ENCODE measurements around the gene MCAM.

Gene MCAM, protein sequence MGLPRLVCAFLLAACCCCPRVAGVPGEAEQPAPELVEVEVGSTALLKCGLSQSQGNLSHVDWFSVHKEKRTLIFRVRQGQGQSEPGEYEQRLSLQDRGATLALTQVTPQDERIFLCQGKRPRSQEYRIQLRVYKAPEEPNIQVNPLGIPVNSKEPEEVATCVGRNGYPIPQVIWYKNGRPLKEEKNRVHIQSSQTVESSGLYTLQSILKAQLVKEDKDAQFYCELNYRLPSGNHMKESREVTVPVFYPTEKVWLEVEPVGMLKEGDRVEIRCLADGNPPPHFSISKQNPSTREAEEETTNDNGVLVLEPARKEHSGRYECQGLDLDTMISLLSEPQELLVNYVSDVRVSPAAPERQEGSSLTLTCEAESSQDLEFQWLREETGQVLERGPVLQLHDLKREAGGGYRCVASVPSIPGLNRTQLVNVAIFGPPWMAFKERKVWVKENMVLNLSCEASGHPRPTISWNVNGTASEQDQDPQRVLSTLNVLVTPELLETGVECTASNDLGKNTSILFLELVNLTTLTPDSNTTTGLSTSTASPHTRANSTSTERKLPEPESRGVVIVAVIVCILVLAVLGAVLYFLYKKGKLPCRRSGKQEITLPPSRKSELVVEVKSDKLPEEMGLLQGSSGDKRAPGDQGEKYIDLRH

DNA sequence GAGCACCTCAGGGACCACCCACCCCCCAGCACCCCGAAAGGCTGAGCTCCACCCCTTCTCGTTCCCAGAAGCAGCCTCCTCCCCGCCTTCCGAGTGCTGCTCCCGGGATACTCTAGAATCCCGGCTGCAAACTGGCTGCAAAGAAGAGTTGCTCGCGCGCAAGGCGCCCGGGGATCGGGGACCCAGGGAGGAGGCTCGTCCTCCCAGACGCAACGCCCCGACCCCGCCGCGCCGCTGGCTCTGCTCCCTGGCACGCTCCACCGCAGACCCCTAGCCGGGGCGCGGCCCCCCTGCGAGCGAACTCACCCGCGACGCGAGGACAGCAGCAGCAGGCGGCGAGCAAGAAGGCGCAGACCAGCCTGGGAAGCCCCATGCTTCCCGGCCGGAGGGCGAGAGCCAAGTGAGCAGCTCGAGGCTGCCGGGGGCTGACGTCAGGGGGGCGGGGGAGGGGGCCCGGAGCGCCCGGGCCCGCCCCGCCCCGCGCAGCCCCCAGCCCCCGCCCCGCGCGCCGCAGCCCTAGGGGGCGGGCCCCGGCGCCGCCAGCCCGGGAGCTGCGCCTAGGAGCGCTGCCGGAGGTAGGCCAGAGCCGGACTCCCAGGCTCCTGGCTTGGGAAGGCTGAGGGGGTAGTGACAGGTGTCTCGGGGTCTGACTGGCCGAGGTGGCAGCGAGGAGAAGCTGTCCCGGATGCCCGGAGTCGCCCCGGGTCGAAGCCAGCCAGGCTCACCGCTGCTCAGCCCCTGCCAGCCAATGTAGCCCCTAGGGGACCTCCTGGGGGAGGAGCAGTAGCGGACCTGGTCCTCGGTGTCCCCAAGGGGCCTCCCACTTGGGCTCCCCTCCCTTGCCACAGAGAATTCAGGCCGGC, at the start of gene MCAM:
TSS of gene MCAM (minus strand) at position 402 of the 863 bp plus-strand sequence. CDS start at position 373, 29 bp downstream.
- peak within 1 kb of the TSS; percentile 69 for H3K4me3 ChIP-seq (ENCODE audit: low read depth, low read length)
- no peak for DNase-seq (ENCODE audit: low read depth)

DNA sequence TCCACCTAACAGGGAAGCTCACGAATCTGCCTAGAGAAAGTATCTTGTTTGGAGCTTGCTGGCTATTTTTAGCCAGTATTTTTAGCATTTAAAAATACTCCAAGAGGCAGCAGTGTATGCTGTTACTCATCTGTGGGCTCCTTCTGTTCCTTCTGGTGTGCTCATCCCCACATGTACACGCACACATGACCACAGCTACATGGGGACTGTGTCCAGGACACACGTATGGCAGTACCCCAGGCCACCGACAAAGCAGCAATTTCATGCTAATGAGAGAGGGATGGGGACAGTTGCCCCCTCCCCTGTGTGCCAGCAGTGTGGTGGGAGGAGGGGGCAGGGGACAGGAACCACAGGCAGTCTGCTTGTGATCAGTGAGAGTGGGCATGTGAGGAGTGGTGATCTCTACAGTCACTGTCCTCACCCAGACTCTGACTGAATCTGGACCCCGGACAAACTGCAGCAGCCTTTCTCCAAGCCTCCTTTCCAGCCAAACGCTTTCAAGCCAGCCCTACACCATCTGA, 48.2 kb upstream of the MCAM start:
- DNase-seq (ENCODE audit: low read depth): no peak
- no peak overlapping the region for H3K4me3 ChIP-seq (ENCODE audit: low read depth, low read length)

DNA sequence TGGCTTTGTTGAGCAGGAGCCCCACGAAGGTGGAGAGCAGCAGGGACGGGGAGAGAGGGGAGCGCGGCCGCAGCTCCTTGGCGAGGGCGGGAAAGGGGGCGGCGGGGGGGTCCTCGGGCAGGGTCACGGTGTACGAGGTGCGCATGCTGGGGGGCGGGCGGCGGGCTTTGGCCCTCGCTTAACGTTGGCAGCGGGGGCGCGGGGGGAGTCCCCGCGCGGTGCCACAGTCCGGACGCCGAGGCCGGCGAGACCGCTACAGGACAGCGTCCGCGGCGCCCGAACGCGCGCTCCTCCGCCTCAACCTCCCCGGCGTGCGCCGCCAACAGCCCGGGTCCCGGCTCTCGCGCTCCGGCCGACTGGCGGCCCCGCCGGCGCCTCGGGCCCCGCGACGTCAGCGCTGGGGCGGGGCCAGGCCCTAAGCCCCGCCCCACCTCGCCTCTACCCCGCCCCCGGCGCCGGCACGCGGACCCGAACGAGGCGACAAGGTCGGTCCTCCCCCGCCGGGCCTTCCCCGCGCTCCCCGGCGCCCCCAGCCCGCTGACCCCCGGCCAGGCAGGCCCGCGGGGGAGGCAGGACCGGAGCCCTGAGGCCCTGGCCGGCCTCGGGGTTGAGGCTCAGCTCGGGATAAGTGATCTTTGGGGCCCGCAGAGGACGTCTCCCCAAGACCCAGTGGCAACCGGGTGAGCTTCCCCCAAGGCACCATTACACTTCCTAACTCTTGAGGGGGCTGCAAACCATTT, 47.1 kb upstream of the MCAM start:
- DNase-seq (ENCODE audit: low read depth): no peak
- peak overlapping the region; percentile 51 for H3K4me3 ChIP-seq (ENCODE audit: low read depth, low read length)

DNA sequence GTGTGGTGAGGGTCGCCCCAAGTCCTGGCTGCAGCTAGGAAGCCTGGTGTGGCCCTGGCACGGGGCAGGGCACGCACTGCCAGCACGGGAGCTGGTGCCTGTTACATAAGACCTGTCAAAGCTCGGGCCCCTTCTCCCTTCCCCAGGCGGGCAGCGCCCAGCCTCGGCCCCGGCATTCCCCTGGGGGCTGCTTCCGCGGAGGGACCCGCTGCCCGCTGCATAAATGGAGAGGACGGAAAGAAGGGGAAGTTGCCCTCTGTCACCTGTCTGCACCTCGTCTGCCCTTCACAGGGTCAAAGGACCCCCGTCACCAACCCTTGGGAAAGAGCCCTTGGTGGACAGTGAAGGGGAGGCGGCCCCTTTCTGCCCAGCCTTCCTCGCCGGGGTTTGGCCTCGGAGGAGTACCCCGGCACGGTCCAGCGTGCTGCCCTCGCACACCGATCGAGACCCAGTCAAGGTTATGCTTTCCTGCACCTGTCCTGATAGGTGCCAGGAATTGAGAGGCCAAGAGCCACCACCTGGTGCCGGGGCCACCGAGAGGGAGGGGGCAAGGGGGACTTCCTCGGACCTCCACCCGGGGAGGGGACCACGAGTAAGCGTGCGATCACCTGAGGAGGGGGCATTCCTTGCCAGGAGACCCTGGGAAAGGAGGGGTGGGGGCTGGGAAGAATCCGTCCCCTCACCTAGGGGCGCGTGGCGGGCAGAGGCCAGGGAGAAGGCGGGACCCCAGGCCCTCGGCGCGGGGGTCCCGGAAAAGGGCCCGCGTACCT, 46.3 kb upstream of the MCAM start:
- peak overlapping the region; percentile 51 for H3K4me3 ChIP-seq (ENCODE audit: low read depth, low read length)
- DNase-seq (ENCODE audit: low read depth): no peak

DNA sequence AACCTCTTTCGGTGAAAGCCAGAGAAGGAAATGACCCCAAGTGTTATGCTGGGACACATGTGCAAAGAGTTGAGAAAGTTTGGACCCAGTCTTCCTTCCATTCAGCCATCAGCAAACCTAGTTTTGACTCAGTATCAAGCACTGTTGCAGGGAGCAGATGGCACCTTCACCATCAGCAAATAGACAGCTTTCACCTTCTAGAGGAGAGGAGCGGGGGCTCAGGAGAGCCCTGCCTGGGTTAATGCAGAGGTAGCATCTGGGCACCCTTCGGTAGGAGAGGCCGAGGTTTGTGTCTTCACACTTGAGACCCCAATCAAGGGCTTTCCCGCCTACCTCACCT, 45.8 kb upstream of the MCAM start:
- H3K4me3 ChIP-seq (ENCODE audit: low read depth, low read length): peak overlapping the region; percentile 51

DNA sequence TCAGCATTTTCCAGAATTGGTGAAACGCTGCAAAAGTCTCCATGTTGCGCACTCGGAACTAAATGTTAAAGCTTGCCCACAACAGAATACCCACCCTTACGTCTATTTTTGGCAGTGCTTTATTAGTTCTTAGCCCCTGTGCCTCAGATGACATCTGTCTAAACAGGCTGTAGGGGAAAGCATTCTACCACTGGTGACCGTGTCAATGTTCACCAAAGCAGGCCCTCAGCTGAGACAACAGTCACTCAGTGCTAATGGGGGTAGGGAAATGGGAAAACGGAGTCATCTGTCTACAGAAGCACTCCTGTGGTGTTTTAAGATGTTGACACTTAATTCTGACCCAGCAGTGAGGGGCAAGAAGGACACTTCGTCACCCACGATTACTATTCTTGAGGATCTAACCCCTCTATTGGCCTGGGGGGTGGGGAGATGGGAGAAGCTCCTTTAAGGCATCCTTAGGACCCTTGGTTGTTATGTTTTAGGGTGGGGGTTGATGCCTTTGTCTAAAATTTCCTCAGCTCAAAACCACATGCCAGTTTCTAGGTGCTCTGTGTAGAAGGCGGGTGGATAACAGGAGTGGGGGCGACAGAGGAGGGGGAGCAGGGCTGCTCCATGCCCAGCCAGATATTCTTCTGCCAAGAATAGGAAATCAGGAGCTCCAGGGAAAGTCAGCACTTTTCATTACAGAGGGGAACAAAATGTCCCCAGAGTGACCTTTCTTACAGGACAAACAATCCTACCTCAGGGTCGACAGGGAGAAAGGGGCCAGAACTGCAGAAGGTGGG, 45.2 kb upstream of the MCAM start:
- peak overlapping the region; percentile 51 for H3K4me3 ChIP-seq (ENCODE audit: low read depth, low read length)
- no peak for DNase-seq (ENCODE audit: low read depth)

More for the DNA sequence above, 45.8 kb upstream of the MCAM start:
- DNase-seq (ENCODE audit: low read depth): no peak

DNA sequence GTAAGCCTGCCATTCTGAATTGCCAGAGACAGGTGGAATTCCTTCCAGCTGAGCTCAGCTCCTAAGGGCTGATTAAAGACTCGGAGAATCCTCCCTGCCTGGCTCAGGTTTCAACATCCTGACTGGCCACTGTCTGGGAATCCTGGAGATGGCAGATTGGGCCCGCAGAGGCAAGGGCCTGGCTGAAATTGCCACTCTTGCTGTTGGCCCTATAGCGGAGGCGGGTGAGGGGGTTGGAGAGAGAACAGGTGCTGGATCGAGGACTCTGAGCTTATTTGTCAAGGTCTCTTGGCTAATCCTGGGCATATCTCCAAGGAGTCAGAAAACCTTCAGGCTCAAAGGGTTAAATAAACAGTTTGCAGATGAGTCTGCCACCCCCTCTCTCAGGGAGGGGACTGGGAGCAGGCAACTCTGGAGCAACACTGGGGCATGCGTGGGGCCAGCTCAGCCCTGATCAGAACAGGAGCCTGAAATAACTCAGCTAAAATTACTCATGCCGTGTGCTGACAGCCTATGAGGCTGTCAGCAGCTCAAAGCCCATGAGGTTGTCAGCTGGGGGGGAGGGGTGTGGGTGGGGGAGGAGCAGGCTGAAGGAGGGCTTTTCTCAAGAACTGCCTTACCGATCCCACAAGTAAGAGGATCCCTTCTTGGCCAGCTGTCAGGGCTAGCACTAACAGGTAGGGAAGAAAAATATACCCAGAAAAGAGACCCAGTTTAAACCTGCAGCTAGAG, 44.3 kb upstream of the MCAM start:
- peak overlapping the region; percentile 16 for H3K4me3 ChIP-seq (ENCODE audit: low read depth, low read length)
- DNase-seq (ENCODE audit: low read depth): peak; percentile 86

DNA sequence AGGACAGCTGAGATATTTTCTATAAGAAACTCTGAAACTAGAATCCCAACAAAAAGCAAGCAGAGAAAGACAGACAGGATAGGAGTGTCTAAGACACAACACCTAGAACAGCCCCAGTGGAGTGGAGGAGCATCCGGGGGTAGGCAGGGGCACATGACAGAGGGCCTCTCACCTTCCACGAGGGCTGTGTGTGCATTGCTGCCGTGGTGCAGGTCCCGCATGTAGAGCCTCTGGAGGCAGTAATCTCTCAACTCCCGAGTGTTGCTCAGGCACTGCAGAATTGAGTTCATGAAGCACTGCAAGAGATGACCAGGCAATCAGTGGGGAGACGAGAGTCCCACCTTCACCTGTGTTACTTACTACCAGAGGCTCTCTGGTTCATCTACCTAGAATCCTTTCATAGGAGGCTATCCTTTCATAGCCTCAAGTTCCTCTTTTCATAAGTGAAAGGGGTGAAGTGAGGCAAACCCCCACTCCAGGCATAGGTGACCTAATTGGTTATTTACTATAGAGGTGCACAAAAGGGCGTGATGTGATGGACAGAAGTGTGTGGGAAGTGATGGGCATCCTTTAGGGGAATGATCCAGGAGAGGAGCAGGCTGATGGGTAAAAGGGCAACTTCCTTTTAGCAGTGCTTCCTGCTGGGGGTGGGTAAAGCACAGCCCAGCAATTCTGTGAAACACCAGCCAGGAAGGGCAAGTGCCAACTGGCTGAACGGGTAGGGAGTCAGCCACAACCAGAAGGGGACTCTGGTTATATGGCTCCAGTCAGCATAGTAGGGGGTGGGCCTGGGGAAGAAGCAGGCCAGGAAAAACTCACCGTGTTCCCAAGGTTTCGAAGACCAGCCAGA, 42.7 kb upstream of the MCAM start:
- no peak overlapping the region for H3K4me3 ChIP-seq (ENCODE audit: low read depth, low read length)
- no peak for DNase-seq (ENCODE audit: low read depth)

DNA sequence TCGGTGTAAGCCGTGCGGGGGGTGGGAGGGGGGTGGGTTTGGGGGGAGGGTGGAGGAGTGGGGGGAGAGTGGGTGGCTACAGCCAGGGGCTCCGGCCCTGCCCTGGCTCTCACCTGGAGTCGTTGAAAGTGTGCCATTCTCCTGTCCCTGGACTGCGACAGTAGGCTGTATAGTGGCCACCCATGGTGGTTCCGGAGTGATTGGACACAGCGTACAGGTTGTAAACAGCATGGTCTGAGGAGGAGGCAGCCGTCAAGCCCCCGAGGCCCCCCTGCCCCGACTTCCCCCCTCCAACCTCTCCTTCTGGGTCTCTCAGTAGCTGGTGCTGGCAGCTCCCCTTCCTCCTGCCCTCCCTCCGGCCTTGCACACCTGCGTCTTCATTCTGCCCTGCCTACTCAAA, 40.1 kb upstream of the MCAM start:
- DNase-seq (ENCODE audit: low read depth): no peak
- H3K4me3 ChIP-seq (ENCODE audit: low read depth, low read length): peak overlapping the region; percentile 49

DNA sequence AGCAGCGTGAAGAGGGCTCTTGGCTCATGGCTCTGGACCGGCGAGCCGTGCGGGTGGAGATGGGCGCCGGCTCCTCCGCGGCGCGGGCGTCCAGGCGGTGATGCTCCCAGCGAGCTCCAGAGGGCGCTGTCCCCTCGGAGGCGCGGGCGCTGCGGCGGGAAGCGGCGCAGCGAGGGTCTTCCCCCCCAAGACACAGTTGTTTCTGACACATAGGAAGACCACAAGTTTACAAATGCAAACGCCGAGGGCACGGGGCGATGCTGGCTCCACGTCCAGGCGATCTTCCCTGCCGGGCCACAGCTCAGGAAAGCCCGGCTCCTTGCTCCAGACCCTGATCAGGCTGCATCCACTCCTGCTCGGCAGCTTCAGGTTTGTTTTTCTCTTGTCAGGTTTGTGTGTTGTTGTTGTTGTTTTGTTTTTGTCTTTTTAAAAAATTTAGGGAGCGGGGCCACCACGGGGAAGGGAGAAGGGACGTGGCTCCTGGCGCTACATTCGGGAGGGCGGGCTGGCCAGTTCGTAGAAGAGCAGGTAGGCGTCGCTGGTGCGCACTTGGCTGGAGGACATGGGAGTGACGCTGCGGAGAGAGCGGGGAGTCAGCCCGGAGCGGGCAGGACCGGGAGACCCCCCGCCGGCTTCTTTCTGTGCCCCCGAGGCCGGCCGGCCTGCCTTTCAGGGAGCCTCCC, 39.6 kb upstream of the MCAM start:
- no peak for DNase-seq (ENCODE audit: low read depth)
- H3K4me3 ChIP-seq (ENCODE audit: low read depth, low read length): peak overlapping the region; percentile 49

DNA sequence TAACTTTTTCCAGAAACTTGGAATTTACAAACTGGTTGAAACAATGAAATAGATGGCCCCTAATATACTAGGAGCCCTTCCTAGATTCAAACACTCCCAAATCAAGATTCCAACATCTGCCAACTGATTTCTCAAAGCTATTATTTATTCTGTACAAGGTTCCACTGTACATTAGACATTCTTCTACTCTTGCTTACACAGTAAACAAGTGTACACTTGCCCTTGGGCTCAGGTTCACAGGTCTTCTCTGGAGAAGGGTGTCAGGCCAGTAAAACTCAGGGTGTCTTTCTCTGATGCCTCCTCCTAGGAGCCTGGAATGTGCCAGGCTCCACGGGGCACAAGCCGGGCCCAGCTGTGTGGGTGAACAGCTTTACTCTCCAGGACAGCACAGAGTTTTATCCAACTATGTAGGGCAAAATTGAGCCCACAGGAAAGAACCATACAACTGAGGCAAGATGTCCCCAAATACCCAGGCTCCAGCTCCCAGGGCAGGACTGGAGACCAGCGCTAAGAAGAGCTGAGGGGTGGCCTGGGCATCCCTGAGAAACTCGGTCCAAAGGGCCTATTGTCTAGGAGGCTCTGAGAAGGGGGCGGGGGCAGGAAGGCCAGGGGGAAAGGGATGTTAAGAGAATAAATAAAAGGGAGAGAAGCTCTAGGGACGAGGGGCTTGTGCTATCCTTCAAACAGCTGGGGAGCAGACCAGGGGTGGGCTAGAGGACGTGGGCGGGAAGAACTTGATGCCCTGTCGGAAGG, 38.3 kb upstream of the MCAM start:
- H3K4me3 ChIP-seq (ENCODE audit: low read depth, low read length): no peak overlapping the region
- DNase-seq (ENCODE audit: low read depth): no peak

DNA sequence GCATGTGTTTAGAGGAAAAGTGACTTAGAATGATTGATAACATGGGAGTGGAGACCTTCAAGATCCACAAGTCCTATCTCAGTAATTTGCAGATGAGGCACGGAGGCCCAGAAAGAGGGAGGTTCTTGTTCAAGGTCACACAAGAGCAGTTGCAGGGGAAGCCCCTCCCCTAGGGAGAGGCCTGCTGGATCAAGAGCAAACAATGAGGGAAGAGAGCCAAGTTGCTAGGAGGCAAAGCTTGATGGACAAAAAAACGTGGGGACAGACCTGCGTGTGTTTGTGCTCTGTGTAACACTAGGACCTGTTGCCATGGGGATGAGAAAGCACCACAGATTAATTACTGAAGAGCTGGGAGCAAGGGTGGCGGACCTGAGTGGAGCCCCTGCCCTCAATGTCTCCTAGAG, 35.9 kb upstream of the MCAM start:
- DNase-seq (ENCODE audit: low read depth): no peak
- H3K4me3 ChIP-seq (ENCODE audit: low read depth, low read length): no peak overlapping the region

DNA sequence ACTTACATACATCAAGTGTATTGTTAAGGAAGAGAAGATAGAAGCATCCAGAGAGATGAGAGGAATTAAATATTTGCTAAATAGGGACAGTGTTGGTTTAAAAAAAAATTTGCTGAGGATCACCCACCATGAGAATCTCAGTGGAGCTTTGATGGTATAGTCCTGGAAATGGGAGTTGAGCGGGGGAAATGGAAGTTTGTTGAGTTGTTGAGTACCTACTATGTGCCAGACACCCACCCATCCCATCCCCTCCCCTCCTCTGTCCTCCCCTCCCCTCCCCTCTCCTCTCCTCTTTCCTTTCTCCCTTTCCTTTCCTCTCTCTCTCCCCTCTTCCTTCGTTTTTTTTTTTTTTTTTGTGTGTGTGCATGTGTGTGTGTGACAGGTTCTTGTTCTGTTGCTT, 34.3 kb upstream of the MCAM start:
- no peak for DNase-seq (ENCODE audit: low read depth)
- H3K4me3 ChIP-seq (ENCODE audit: low read depth, low read length): no peak overlapping the region

DNA sequence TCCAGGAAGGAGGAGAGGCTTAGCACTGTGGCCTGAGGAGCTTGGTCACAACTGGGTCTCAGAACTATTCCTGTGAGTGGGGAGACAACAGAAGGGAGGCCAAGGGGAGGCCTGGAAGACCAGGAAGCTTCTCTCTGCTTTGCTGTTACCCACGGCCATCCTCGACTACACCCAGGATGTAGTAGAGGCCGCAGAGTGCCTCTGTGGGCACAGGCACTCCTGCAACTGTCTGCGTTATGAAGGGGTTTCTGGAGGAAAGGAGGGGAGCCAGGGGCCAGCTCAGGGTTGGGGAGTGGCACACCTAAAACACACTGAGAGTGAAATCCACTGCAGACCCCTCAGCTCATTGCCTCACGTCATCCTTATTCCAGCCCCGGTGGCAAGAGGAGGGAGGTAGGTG, 33.4 kb upstream of the MCAM start:
- DNase-seq (ENCODE audit: low read depth): no peak
- no peak overlapping the region for H3K4me3 ChIP-seq (ENCODE audit: low read depth, low read length)

DNA sequence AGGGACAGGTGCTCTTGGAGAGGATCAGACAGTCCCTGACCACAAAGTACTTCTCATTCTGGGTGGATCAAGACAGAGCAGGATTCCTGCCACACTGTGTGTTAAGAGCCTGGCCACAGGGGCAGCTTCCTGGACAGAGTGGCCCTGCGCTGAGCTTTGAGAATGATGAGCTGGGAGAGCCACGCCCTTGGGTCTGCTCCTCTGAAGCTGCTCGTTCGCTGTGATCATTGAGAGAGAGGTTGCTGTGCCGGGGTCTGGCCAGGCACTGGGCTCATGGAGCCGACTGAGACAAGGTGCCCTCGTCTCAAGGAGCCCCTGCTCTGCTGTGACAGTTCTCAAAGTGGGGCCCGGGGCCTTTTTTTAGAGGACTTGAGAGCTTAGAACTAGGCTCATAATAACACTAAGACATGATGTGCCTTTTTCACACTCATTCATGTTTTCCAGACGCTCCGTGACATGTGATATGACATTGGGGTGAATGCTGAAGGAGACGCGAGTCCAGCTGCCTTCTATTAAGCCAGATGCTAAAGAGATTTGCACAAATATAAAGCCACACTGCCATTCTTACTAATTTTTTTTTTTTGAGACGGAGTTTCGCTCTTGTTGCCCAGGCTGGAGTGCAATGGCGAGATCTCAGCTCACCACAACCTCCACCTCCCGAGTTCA, 31.1 kb upstream of the MCAM start:
- no peak overlapping the region for H3K4me3 ChIP-seq (ENCODE audit: low read depth, low read length)
- no peak for DNase-seq (ENCODE audit: low read depth)
